Vagina (tissue), 2 donors: ENCODE data around the gene DCANP1.

Experiments
- POLR2A ChIP-seq, 2 donors: fragments of 450-650 bp; IDR thresholded peaks; one replicate each; pipeline ENCODE4 v1.6.1; 2017; ENCODE audit warnings: antibody characterized with exemption in 2 of 2, mild to moderate bottlenecking in 2 of 2, moderate library complexity in 2 of 2
- POLR2AphosphoS5 ChIP-seq, 2 donors: sonication (generic); formaldehyde crosslinking; IDR thresholded peaks; one replicate each; pipeline ENCODE4 v1.9.0; 2017; ENCODE audit warnings: antibody characterized with exemption in 2 of 2, mild to moderate bottlenecking in 2 of 2, low read depth in 1 of 2; ENCODE audit not compliant: insufficient read depth in 1 of 2
- TF ChIP-seq, protein P1 (sequence below), 3 experiments: fragments of 450-650 bp in 2 of 3; fragments of 200-600 bp in 1 of 3; sonication (generic) in 1 of 3; IDR thresholded peaks; one replicate each; pipeline ENCODE4 v1.5.1; 2017 to 2019; ENCODE audit warnings: antibody characterized with exemption in 3 of 3, mild to moderate bottlenecking in 2 of 3, moderate library complexity in 2 of 3

- TF ChIP-seq POLR2A (IDR thresholded peaks at IDR 0.05) = no peak
- TF ChIP-seq, protein P1, sequence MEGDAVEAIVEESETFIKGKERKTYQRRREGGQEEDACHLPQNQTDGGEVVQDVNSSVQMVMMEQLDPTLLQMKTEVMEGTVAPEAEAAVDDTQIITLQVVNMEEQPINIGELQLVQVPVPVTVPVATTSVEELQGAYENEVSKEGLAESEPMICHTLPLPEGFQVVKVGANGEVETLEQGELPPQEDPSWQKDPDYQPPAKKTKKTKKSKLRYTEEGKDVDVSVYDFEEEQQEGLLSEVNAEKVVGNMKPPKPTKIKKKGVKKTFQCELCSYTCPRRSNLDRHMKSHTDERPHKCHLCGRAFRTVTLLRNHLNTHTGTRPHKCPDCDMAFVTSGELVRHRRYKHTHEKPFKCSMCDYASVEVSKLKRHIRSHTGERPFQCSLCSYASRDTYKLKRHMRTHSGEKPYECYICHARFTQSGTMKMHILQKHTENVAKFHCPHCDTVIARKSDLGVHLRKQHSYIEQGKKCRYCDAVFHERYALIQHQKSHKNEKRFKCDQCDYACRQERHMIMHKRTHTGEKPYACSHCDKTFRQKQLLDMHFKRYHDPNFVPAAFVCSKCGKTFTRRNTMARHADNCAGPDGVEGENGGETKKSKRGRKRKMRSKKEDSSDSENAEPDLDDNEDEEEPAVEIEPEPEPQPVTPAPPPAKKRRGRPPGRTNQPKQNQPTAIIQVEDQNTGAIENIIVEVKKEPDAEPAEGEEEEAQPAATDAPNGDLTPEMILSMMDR (IDR thresholded peaks at IDR 0.05) = no peak
- TF ChIP-seq POLR2AphosphoS5 (IDR thresholded peaks at IDR 0.05; ENCODE audit: insufficient read depth in 1 of 2, low read depth in 1 of 2) = no peak
Observed at GRCh38 chr5:135451581-135452320, 4.6 kb upstream of the DCANP1 start.
